ENCODE measurements around the gene KCNN3.
A peak's percentile ranks its signal among the peaks of the same experiment; 100 is the strongest.
"Not testable (repeated sequence)": the region's sequence is repeated elsewhere in the genome, so short reads cannot be mapped to it uniquely, and the experiment has no call there.

The KCNN3 gene

GRCh38 chr1:154870115-154870571, at the start of gene KCNN3:
KCNN3 (minus strand) TSS chr1:154870281; CDS start chr1:154869964, 317 bp downstream.
- DNase-seq (ENCODE audit: extremely low spot score) = peak; percentile 98
- POLR2A ChIA-PET = interaction anchor here (0.5 to 3.4 kb wide), 7 partner anchors 10 to 181 kb away, joined by 3 to 33 read pairs (median 5); partner anchors contain the start of genes ADAM15 and PMVK
- no peak for TF ChIP-seq CTCF (IDR thresholded peaks at IDR 0.05; ENCODE audit: control extremely low read depth, extremely low read depth, low read depth, missing control alignments)
- CTCF ChIA-PET = interaction anchor here (0.7 to 7.5 kb wide), 10 partner anchors 8 to 310 kb away, joined by 3 to 53 read pairs (median 3); partner anchors contain the start of gene PMVK

GRCh38 chr1:154913273-154913672, 43.2 kb upstream of the KCNN3 start:
- no peak for DNase-seq (ENCODE audit: extremely low spot score)
- no peak for TF ChIP-seq CTCF (IDR thresholded peaks at IDR 0.05; ENCODE audit: control extremely low read depth, extremely low read depth, low read depth, missing control alignments)
- ChIA-PET POLR2A (no interaction called here), CTCF (interaction anchor here (1.0 to 1.9 kb wide), 9 partner anchors 9 to 244 kb away, joined by 3 to 6 read pairs (median 3); partner anchors contain the start of gene PMVK)

GRCh38 chr1:154912755-154913154, 42.7 kb upstream of the KCNN3 start:
- TF ChIP-seq CTCF (IDR thresholded peaks at IDR 0.05; ENCODE audit: control extremely low read depth, extremely low read depth, low read depth, missing control alignments) = no peak
- ChIA-PET CTCF (interaction anchor here (1.0 to 1.9 kb wide), 7 partner anchors 9 to 243 kb away, joined by 3 to 6 read pairs (median 4); partner anchors contain the start of gene PMVK), POLR2A (no interaction called here)
- no peak for DNase-seq (ENCODE audit: extremely low spot score)

GRCh38 chr1:154911691-154912550, 41.8 kb upstream of the KCNN3 start:
- POLR2A ChIA-PET = interaction anchor here (1.5 kb wide), 1 partner anchor 10 kb away, joined by 3 read pairs; no protein-coding TSS in a partner anchor
- no peak for DNase-seq (ENCODE audit: extremely low spot score)
- no peak for TF ChIP-seq CTCF (IDR thresholded peaks at IDR 0.05; ENCODE audit: control extremely low read depth, extremely low read depth, low read depth, missing control alignments)
- CTCF ChIA-PET = interaction anchor here (1.4 to 1.9 kb wide), 3 partner anchors 25 to 242 kb away, joined by 4 to 6 read pairs (median 5); partner anchors contain the start of gene PMVK

GRCh38 chr1:154910851-154911250, 40.8 kb upstream of the KCNN3 start:
- no peak for DNase-seq (ENCODE audit: extremely low spot score)
- no peak for TF ChIP-seq CTCF (IDR thresholded peaks at IDR 0.05; ENCODE audit: control extremely low read depth, extremely low read depth, low read depth, missing control alignments)
- POLR2A ChIA-PET = interaction anchor here (1.5 kb wide), 1 partner anchor 11 kb away, joined by 3 read pairs; no protein-coding TSS in a partner anchor
- CTCF ChIA-PET = interaction anchor here (0.9 to 1.7 kb wide), 5 partner anchors 11 to 351 kb away, joined by 3 to 8 read pairs (median 3); partner anchors contain the start of gene PBXIP1

- TF ChIP-seq CTCF (IDR thresholded peaks at IDR 0.05; ENCODE audit: control extremely low read depth, extremely low read depth, low read depth, missing control alignments) = no peak
- ChIA-PET POLR2A (no interaction called here), CTCF (interaction anchor here (1.2 kb wide), 1 partner anchor 30 kb away, joined by 3 read pairs; no protein-coding TSS in a partner anchor)
- no peak for DNase-seq (ENCODE audit: extremely low spot score)
Measured at GRCh38 chr1:154908937-154909336, 38.9 kb upstream of the KCNN3 start.

GRCh38 chr1:154908129-154908528, 38.0 kb upstream of the KCNN3 start:
- CTCF ChIA-PET = interaction anchor here (1.2 kb wide), 1 partner anchor 30 kb away, joined by 3 read pairs; no protein-coding TSS in a partner anchor
- POLR2A ChIA-PET; DNase-seq (ENCODE audit: extremely low spot score): not testable (repeated sequence)
